ENCODE results near the gene UBAC2. TPM values are rescaled to one million over a fixed set of nuclear protein-coding genes. Genes with fewer than 3 reads are reported as not detected.

UBAC2 gene
- total RNA-seq, 1 donor from 2014 or later: 57.7 TPM

- H3K27ac ChIP-seq: no peak overlapping the region
- no peaks in the 10 kb centered on the region for H3K9me3 ChIP-seq
- intact Hi-C loops (cut with DNase I): no loop called here
- H3K4me1 ChIP-seq: peaks cover 26% of the 10 kb centered on the region
- TF ChIP-seq CTCF (IDR thresholded peaks at IDR 0.05): no peak
- TF ChIP-seq POLR2AphosphoS5 (IDR thresholded peaks at IDR 0.05; ENCODE audit: insufficient read depth in 1 of 2, low read depth in 1 of 2): no peak
- TF ChIP-seq POLR2A (IDR thresholded peaks at IDR 0.05): no peak
- DNase-seq (ENCODE audit: extremely low spot score in 2 of 2): no peak
- H3K36me3 ChIP-seq: no peaks in the 10 kb centered on the region
- H3K4me3 ChIP-seq: no peak overlapping the region
- no peaks in the 10 kb centered on the region for H3K27me3 ChIP-seq
These were observed 78.2 kb downstream of the UBAC2 start for GRCh38 chr13:99278843-99279242.

DNA sequence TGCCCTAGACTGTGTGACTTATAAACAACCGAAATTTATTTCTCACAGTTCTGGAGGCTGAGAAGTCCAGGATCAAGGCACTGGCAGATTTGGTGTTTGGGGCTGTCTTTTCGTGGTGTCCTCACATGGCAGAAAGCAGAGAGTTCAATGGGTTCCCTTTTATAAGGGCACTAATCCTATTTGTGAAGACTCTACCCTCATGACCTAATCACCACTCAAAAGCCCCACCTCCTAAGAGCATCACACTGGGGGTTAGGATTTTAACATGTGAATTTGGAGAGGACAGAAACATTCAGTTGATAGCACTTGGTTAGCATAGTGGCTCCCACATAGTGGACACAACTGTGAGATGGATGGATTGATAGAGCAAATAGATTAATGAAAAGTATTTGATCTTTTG, 79.0 kb downstream of the UBAC2 start:
- no peak overlapping the region for H3K4me3 ChIP-seq
- H3K27me3 ChIP-seq: no peaks in the 10 kb centered on the region
- DNase-seq (ENCODE audit: extremely low spot score in 2 of 2): no peak
- H3K9me3 ChIP-seq: no peaks in the 10 kb centered on the region
- H3K27ac ChIP-seq: no peak overlapping the region
- TF ChIP-seq POLR2A (IDR thresholded peaks at IDR 0.05): no peak
- peaks cover 30% of the 10 kb centered on the region for H3K4me1 ChIP-seq
- intact Hi-C loops (cut with DNase I): no loop called here
- H3K36me3 ChIP-seq: no peaks in the 10 kb centered on the region

- intact Hi-C loops (cut with DNase I): no loop called here
- H3K4me3 ChIP-seq: no peak overlapping the region
- no peak overlapping the region for H3K27ac ChIP-seq
- H3K27me3 ChIP-seq: no peaks in the 10 kb centered on the region
- no peaks in the 10 kb centered on the region for H3K36me3 ChIP-seq
- no peak for TF ChIP-seq POLR2A (IDR thresholded peaks at IDR 0.05)
- no peak for TF ChIP-seq POLR2AphosphoS5 (IDR thresholded peaks at IDR 0.05; ENCODE audit: insufficient read depth in 1 of 2, low read depth in 1 of 2)
- no peak for TF ChIP-seq CTCF (IDR thresholded peaks at IDR 0.05)
- H3K4me1 ChIP-seq: peaks cover 30% of the 10 kb centered on the region
- no peaks in the 10 kb centered on the region for H3K9me3 ChIP-seq
- no peak for DNase-seq (ENCODE audit: extremely low spot score in 2 of 2)
These were observed 79.5 kb downstream of the UBAC2 start for GRCh38 chr13:99280166-99280565.

DNA sequence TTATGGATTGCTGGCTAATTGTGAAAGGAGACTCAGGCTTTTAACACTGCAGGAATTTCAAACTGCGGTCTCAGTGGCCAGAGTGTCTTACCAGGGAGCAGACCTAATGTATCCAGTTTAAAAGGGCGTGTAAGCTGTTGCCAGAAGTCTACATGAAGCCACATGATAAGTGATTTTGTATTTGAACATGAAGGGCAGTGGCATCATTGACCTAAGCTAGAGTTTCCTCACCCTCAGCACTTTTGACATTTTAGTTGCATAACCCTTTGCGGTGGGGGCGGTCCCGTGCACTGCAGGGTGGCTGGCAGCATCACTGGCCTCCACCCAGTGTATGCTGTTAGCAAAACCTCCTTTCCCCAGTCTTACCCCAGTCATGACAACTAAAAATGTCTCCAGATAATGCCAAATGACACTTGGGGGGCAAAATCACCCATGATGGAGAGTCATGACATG, 81.2 kb downstream of the UBAC2 start:
- TF ChIP-seq POLR2AphosphoS5 (IDR thresholded peaks at IDR 0.05; ENCODE audit: insufficient read depth in 1 of 2, low read depth in 1 of 2): peak in 1 of 2 donors; percentile 20
- no peak for TF ChIP-seq POLR2A (IDR thresholded peaks at IDR 0.05)
- Histone ChIP-seq H3K27ac (peak overlapping the region; percentile 55), H3K4me1 (peaks cover 38% of the 10 kb centered on the region), H3K9me3 (no peaks in the 10 kb centered on the region), H3K4me3 (no peak overlapping the region), H3K36me3 (no peaks in the 10 kb centered on the region), H3K27me3 (no peaks in the 10 kb centered on the region)
- intact Hi-C loops (cut with DNase I): no loop called here
- no peak for DNase-seq (ENCODE audit: extremely low spot score in 2 of 2)

GRCh38 chr13:99282264-99283231, 81.9 kb downstream of the UBAC2 start:
- Histone ChIP-seq H3K4me1 (peaks cover 42% of the 10 kb centered on the region), H3K36me3 (no peaks in the 10 kb centered on the region), H3K27me3 (no peaks in the 10 kb centered on the region), H3K27ac (peak overlapping the region; percentile 55), H3K4me3 (no peak overlapping the region), H3K9me3 (no peaks in the 10 kb centered on the region)
- no peak for DNase-seq (ENCODE audit: extremely low spot score in 2 of 2)
- intact Hi-C loops (cut with DNase I): no loop called here
- TF ChIP-seq CTCF (IDR thresholded peaks at IDR 0.05) (no peak), POLR2AphosphoS5 (IDR thresholded peaks at IDR 0.05; ENCODE audit: insufficient read depth in 1 of 2, low read depth in 1 of 2) (no peak), POLR2A (IDR thresholded peaks at IDR 0.05) (no peak)
